Heart right ventricle (tissue), 16 donors: ENCODE measurements around the gene CHPF2. TPM values are rescaled to one million over a fixed set of nuclear protein-coding genes. Genes with fewer than 3 reads are reported as not detected.

Experiments
- ATAC-seq, 8 donors: fragments of 200-7000 bp; cut with Tn5 transposase; one replicate each; pipeline ENCODE4 v1.9.1; 2020; ENCODE audit warnings: mild to moderate bottlenecking in 8 of 8, moderate library complexity in 8 of 8, moderate number of reproducible peaks in 1 of 8
- DNase-seq, 2 donors: peaks; one replicate each; pipeline ENCODE4 v3.0.0-alpha.2; 2020
- H3K27ac ChIP-seq, 10 donors: fragments of 200-600 bp; sonication (generic) in 2 of 10; one replicate each; pipeline versions ENCODE4 v1.5.0 to v1.8.0; 2020 to 2022; ENCODE audit warnings: mild to moderate bottlenecking in 3 of 10
- H3K27me3 ChIP-seq, 7 donors: fragments of 200-600 bp; one replicate each; pipeline ENCODE4 v1.8.0; 2021 to 2022; ENCODE audit warnings: mild to moderate bottlenecking in 2 of 7
- H3K36me3 ChIP-seq, 9 donors: fragments of 200-600 bp; sonication (generic) in 1 of 9; one replicate each; pipeline versions ENCODE4 v1.5.0 to v1.8.0; 2020 to 2022; ENCODE audit warnings: mild to moderate bottlenecking in 2 of 9
- H3K4me1 ChIP-seq, 9 donors: fragments of 200-600 bp; sonication (generic) in 1 of 9; one replicate each; pipeline versions ENCODE4 v1.5.0 to v1.8.0; 2020 to 2022; ENCODE audit warnings: mild to moderate bottlenecking in 4 of 9
- H3K4me3 ChIP-seq, 10 donors: fragments of 200-600 bp; sonication (generic) in 2 of 10; one replicate each; pipeline versions ENCODE4 v1.5.0 to v1.8.0; 2020 to 2022; ENCODE audit warnings: mild to moderate bottlenecking in 7 of 10, moderate library complexity in 2 of 10
- H3K9me3 ChIP-seq, 11 donors: fragments of 200-600 bp in 10 of 11; sonication (generic) in 2 of 11; one replicate each; pipeline versions ENCODE4 v1.5.0 to v1.8.0; 2013 to 2022; ENCODE audit warnings: mild to moderate bottlenecking in 2 of 11, control low read depth in 1 of 11, moderate library complexity in 1 of 11
- WGBS, 2 donors: extraction: QIAGEN DNeasy Blood & Tissue Kit; methylation state at CpG; one replicate each; pipeline ENCODE4 v1.1.7; 2013; ENCODE audit warnings: inconsistent platforms in 1 of 2; 5-methylcytosine and 5-hydroxymethylcytosine counted together
- intact Hi-C, 10 donors: fragments of 100-400 bp; cut with DNase I; formaldehyde crosslinking; loops; one replicate each; pipeline versions ENCODE4 v1.11.1 to v1.14.2; 2022
- polyA plus RNA-seq, 2 donors: library from polyadenylated mRNA; stranded (reverse); fragments of 200-250 nt; gene quantifications; one replicate each; pipeline ENCODE4 v1.2.3, GENCODE V29; 2013
- total RNA-seq, 10 donors: library from RNA; stranded (reverse); fragmentation: NEBNext Ultra II Directional in 3 of 10; extraction: Animal tissue kit (Norgen Biotek cat#: 25700) in 3 of 10; gene quantifications; one replicate each; pipeline versions ENCODE4 v1.2.1 to v1.2.4, GENCODE V29; 2021 to 2023
- TF ChIP-seq, protein P1 (sequence below), 9 donors: fragments of 200-600 bp; sonication (generic) in 2 of 9; IDR thresholded peaks; one replicate each; pipeline versions ENCODE4 v1.5.0 to v1.8.0; 2021 to 2022; ENCODE audit warnings: antibody characterized with exemption in 9 of 9, mild to moderate bottlenecking in 5 of 9, moderate library complexity in 1 of 9
- donor health status: Arrhythmogenic right ventricular cardiomyopathy.
- donor health status: ischemic (EF 13 %, LVEDD 7.1; RV severe dilation, severe dysfunction).
- donor health status: healthy with polysubstance abuse.
- donor health status: DM: no; HTN: yes; CAD: no.
- donor health status: DM: no; HTN: no; CAD: no.
- donor health status: ischemic (EF 25% LVEDD 6.9; RV normal size, moderate dysfunction).
- donor health status: ischemic (EF 25% LVEDD 5.7; RV mildly dilated, moderate dysfunction).
- donor health status: healthy.
- donor health status: DM: yes; HTN: yes; CAD: no.
- donor health status: Ischemic cardiomyopathy.
- donor health status: ischemic (EF 35%, LVEDD 5.7; RV mildly dilated, moderate dysfunction).
- donor health status: nonischemic (EF 11% LVEDD 7.7; RV severe dilation, severe dysfunction).
- donor health status: DM: yes; HTN: yes; CAD: no.
- donor health status: PGD.
- donor health status: ischemic (EF 29% LVEDD 5.4; RV normal size, mild dysfunction).
- donor health status: nonischemic (EF 23%, LVEDD 6.1; RV moderate dilation, normal function).

Gene CHPF2
- total and polyA plus RNA-seq, 12 donors, result 12.1 to 22.4 (median 18.5) TPM

DNA sequence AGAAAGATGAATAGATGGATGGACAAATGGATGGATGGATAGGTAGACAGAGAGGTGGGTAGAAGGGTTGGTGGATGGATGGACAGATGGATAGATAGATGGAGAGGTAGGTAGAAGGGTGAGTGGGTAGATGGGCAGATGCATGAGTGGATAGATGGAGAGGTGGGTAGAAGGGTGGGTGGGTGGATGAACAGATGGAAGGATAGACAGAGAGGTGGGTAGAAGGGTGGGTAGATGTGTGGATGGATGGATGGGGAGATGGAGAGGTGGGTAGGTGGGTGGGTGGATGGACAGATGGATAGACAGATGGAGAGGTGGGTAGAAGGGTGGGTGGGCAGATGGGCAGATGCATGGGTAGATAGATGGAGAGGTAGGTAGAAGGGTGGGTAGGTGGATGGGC is 34.4 kb upstream of the CHPF2 start:
- peaks cover 0 to 20% (median 5%) of the 10 kb centered on the region in 7 donors for H3K27me3 ChIP-seq
- TF ChIP-seq, protein P1, sequence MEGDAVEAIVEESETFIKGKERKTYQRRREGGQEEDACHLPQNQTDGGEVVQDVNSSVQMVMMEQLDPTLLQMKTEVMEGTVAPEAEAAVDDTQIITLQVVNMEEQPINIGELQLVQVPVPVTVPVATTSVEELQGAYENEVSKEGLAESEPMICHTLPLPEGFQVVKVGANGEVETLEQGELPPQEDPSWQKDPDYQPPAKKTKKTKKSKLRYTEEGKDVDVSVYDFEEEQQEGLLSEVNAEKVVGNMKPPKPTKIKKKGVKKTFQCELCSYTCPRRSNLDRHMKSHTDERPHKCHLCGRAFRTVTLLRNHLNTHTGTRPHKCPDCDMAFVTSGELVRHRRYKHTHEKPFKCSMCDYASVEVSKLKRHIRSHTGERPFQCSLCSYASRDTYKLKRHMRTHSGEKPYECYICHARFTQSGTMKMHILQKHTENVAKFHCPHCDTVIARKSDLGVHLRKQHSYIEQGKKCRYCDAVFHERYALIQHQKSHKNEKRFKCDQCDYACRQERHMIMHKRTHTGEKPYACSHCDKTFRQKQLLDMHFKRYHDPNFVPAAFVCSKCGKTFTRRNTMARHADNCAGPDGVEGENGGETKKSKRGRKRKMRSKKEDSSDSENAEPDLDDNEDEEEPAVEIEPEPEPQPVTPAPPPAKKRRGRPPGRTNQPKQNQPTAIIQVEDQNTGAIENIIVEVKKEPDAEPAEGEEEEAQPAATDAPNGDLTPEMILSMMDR (IDR thresholded peaks at IDR 0.05), result no peak
- intact Hi-C loops, result no loop called here

DNA sequence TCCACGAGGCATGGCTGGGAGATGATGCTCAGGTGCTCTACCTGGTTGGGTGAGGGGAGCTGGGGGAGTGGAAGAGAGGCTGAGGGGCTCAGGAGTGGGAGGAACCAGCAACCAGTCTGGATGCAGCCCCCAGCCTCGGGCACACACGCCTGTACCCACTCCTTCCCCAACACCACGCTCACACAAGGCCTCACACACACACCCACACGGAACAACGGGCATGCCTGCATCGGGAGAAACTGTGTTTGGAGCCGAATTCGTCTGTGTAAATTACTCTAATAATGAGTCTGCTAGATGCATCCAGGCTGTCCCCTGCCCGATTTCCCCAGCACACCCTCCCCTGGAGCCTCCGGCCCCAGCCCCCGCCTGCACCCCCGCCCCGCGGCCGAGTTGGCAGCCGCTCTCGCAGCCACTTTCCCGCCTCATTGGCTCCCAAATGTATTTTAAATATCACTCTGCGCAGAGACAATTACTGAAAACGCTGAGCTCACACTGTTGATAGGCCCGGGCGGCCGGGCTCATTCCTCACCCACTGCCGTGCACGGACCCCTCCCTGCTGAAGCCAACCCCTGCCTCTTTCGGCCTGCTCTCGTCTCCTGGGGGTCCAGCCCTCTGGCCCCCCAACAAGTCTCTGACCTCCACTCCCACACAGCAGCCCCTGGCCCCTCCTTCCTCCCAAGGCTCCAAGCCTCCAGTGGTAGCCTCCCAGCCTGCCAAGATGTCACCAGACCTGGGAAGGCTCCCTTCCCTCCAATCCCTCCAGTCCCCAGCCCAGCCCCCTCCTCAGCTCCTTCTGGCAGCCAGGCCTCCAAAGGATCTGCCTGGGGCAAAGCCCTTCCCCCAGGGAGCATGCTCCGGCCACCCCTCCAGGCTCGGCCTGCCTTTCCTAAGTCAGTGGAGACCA is 33.1 kb upstream of the CHPF2 start:
- 49 to 62% methylated on average over 30 of the region's 30 CpGs for WGBS, 2 donors

More for the DNA sequence above, 34.4 kb upstream of the CHPF2 start:
- Histone ChIP-seq H3K27ac (no peak overlapping the region), H3K9me3 (no peaks in the 10 kb centered on the region), H3K4me1 (peaks cover 0 to 8% (median 0%) of the 10 kb centered on the region in 9 donors), H3K36me3 (no peaks in the 10 kb centered on the region), H3K4me3 (no peak overlapping the region)
- no peak for ATAC-seq
- DNase-seq, result no peak

DNA sequence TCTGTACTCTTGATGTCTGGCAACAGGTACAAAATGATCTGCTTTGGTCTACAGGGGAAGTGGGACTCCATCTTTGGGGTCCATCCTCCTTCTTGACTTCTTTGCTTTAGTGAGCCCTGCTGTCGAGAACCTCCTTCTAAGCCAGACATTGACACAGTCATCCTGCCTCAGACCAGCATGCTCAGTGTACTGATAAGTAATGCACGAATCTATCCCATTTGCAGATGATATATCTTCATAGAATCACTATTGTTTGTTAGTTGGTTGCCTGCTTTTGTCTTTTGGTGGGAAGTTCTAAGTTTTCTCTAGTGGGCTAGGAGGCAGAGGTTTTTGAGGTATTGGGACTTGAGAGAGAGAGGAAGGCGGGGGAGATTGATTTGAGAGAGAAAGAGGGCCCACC is 30.9 kb upstream of the CHPF2 start:
- Histone ChIP-seq H3K36me3 (no peaks in the 10 kb centered on the region), H3K4me1 (peaks cover 0 to 8% (median 0%) of the 10 kb centered on the region in 9 donors), H3K4me3 (no peak overlapping the region), H3K27ac (no peak overlapping the region), H3K9me3 (no peaks in the 10 kb centered on the region), H3K27me3 (peaks cover 10 to 35% (median 15%) of the 10 kb centered on the region in 7 donors)
- TF ChIP-seq, protein P1 (IDR thresholded peaks at IDR 0.05), result no peak
- intact Hi-C loops, result no loop called here
- 81 to 89% methylated on average over 3 of the region's 3 CpGs for WGBS, 2 donors
- ATAC-seq (no peak), DNase-seq (no peak)

More for the DNA sequence above, 33.1 kb upstream of the CHPF2 start:
- intact Hi-C loops, result no loop called here
- TF ChIP-seq, protein P1 (IDR thresholded peaks at IDR 0.05), result no peak
- peaks cover 0 to 8% (median 0%) of the 10 kb centered on the region in 9 donors for H3K4me1 ChIP-seq
- H3K27ac ChIP-seq, result no peak overlapping the region
- no peak for DNase-seq
- H3K4me3 ChIP-seq, result no peak overlapping the region
- H3K27me3 ChIP-seq, result peaks cover 0 to 31% (median 10%) of the 10 kb centered on the region in 7 donors
- peak in 3 of 8 donors; percentile 5 to 8 (median 8) for ATAC-seq
- H3K36me3 ChIP-seq, result no peaks in the 10 kb centered on the region
- no peaks in the 10 kb centered on the region for H3K9me3 ChIP-seq

DNA sequence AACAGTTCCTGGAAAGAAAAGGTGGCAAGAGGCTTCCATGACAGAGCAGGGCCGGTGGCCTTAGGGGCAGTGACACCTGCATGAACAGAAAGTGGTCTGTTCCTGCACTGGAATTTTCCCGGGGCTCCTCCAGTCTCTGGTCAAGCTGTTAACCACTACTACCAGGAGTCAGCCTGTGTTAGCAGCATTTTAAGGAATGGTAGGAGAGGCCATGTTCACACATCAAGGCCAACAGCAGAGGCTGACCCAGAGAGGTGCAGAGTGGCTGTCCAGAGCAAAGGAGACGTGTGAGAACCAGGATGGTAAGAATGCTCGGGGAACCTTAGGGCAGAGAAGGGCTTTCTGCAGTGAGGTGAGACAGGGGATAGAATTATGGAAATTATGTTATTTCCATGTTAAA is 30.5 kb upstream of the CHPF2 start:
- Histone ChIP-seq H3K27ac (no peak overlapping the region), H3K9me3 (no peaks in the 10 kb centered on the region), H3K4me3 (no peak overlapping the region), H3K36me3 (no peaks in the 10 kb centered on the region), H3K4me1 (peaks cover 0 to 8% (median 0%) of the 10 kb centered on the region in 9 donors), H3K27me3 (peaks cover 10 to 36% (median 15%) of the 10 kb centered on the region in 7 donors)
- intact Hi-C loops, result no loop called here
- ATAC-seq (no peak), DNase-seq (no peak)
- 87 to 90% methylated on average over 4 of the region's 4 CpGs for WGBS, 2 donors
- TF ChIP-seq, protein P1 (IDR thresholded peaks at IDR 0.05), result no peak
